Vagina (tissue), 2 donors: Measurements from ENCODE around the gene CBLN1. TPM values are rescaled to one million over a fixed set of nuclear protein-coding genes. Genes with fewer than 3 reads are reported as not detected.
"Not testable (repeated sequence)": the region's sequence is repeated elsewhere in the genome, so short reads cannot be mapped to it uniquely, and the experiment has no call there.

Source experiments
- DNase-seq, 2 donors: peaks; one replicate each; pipeline ENCODE4 v3.0.0-alpha.2; 2017; ENCODE audit errors: extremely low spot score in 2 of 2
- H3K27ac ChIP-seq: fragments of 200-600 bp; sonication (generic); one replicate; pipeline ENCODE4 v1.5.1; 2019
- H3K27me3 ChIP-seq: fragments of 200-600 bp; sonication (generic); one replicate; pipeline ENCODE4 v1.5.1; 2019
- H3K36me3 ChIP-seq, 2 donors: fragments of 200-600 bp; sonication (generic); one replicate each; pipeline ENCODE4 v1.5.1; 2017 to 2019
- H3K4me1 ChIP-seq: fragments of 200-600 bp; sonication (generic); one replicate; pipeline ENCODE4 v1.5.1; 2019
- H3K4me3 ChIP-seq, 2 donors: fragments of 200-600 bp; sonication (generic); 1 replicate in 1 of 2; 2 replicates in 1 of 2; pipeline ENCODE4 v1.5.1; 2016 to 2019
- H3K9me3 ChIP-seq: fragments of 200-600 bp; sonication (generic); one replicate; pipeline ENCODE4 v1.5.1; 2019
- CTCF ChIP-seq, 3 experiments: fragments of 450-650 bp in 2 of 3; fragments of 200-600 bp in 1 of 3; sonication (generic) in 1 of 3; IDR thresholded peaks; one replicate each; pipeline ENCODE4 v1.5.1; 2017 to 2019; ENCODE audit warnings: antibody characterized with exemption in 3 of 3, mild to moderate bottlenecking in 2 of 3, moderate library complexity in 2 of 3
- POLR2A ChIP-seq, 2 donors: fragments of 450-650 bp; IDR thresholded peaks; one replicate each; pipeline ENCODE4 v1.6.1; 2017; ENCODE audit warnings: antibody characterized with exemption in 2 of 2, mild to moderate bottlenecking in 2 of 2, moderate library complexity in 2 of 2
- POLR2AphosphoS5 ChIP-seq, 2 donors: sonication (generic); formaldehyde crosslinking; IDR thresholded peaks; one replicate each; pipeline ENCODE4 v1.9.0; 2017; ENCODE audit warnings: antibody characterized with exemption in 2 of 2, mild to moderate bottlenecking in 2 of 2, low read depth in 1 of 2; ENCODE audit not compliant: insufficient read depth in 1 of 2
- intact Hi-C: fragments of 100-400 bp; cut with DNase I; formaldehyde crosslinking; loops from one replicate; pipeline ENCODE4 v1.15.1; 2023
- total RNA-seq: library from RNA; depleted of rRNA; stranded (reverse); fragments of >200 nt; gene quantifications from one replicate; pipeline ENCODE4 v1.2.3, GENCODE V29; 2016

CBLN1 gene
- total RNA-seq, 1 donor from 2014 or later: not detected

- H3K4me1 ChIP-seq: no peaks in the 10 kb centered on the region
- TF ChIP-seq CTCF (IDR thresholded peaks at IDR 0.05) (no peak), POLR2A (IDR thresholded peaks at IDR 0.05) (no peak), POLR2AphosphoS5 (IDR thresholded peaks at IDR 0.05; ENCODE audit: insufficient read depth in 1 of 2, low read depth in 1 of 2) (no peak)
- no peak for DNase-seq
Measured at GRCh38 chr16:49259330-49259729, 22.3 kb downstream of the CBLN1 start.

GRCh38 chr16:49250689-49251088, 30.9 kb downstream of the CBLN1 start:
- DNase-seq: no peak
- no peaks in the 10 kb centered on the region for H3K9me3 ChIP-seq
- no peaks in the 10 kb centered on the region for H3K36me3 ChIP-seq
- no peaks in the 10 kb centered on the region for H3K4me1 ChIP-seq
- no peaks in the 10 kb centered on the region for H3K27me3 ChIP-seq
- TF ChIP-seq CTCF (IDR thresholded peaks at IDR 0.05) (no peak), POLR2A (IDR thresholded peaks at IDR 0.05) (no peak), POLR2AphosphoS5 (IDR thresholded peaks at IDR 0.05; ENCODE audit: insufficient read depth in 1 of 2, low read depth in 1 of 2) (no peak)
- intact Hi-C loops: no loop called here
- H3K4me3 ChIP-seq: no peak overlapping the region
- H3K27ac ChIP-seq: no peak overlapping the region

More at GRCh38 chr16:49259330-49259729, 22.3 kb downstream of the CBLN1 start:
- no peaks in the 10 kb centered on the region for H3K36me3 ChIP-seq
- H3K27me3 ChIP-seq: no peaks in the 10 kb centered on the region
- intact Hi-C loops: no loop called here
- no peaks in the 10 kb centered on the region for H3K9me3 ChIP-seq
- no peak overlapping the region for H3K4me3 ChIP-seq
- no peak overlapping the region for H3K27ac ChIP-seq

GRCh38 chr16:49248227-49248626, 33.4 kb downstream of the CBLN1 start:
- intact Hi-C loops: no loop called here
- TF ChIP-seq POLR2AphosphoS5 (IDR thresholded peaks at IDR 0.05; ENCODE audit: insufficient read depth in 1 of 2, low read depth in 1 of 2) (no peak), CTCF (IDR thresholded peaks at IDR 0.05) (no peak), POLR2A (IDR thresholded peaks at IDR 0.05) (no peak)
- no peaks in the 10 kb centered on the region for H3K27me3 ChIP-seq
- H3K36me3 ChIP-seq: no peaks in the 10 kb centered on the region
- no peaks in the 10 kb centered on the region for H3K4me1 ChIP-seq
- H3K9me3 ChIP-seq: no peaks in the 10 kb centered on the region
- no peak for DNase-seq
- no peak overlapping the region for H3K4me3 ChIP-seq
- no peak overlapping the region for H3K27ac ChIP-seq

GRCh38 chr16:49236216-49236615, 45.4 kb downstream of the CBLN1 start:
- Histone ChIP-seq H3K4me1 (no peaks in the 10 kb centered on the region), H3K27ac (no peak overlapping the region), H3K9me3 (no peaks in the 10 kb centered on the region), H3K27me3 (no peaks in the 10 kb centered on the region), H3K4me3 (no peak overlapping the region), H3K36me3 (no peaks in the 10 kb centered on the region)
- TF ChIP-seq POLR2AphosphoS5 (IDR thresholded peaks at IDR 0.05; ENCODE audit: insufficient read depth in 1 of 2, low read depth in 1 of 2) (no peak), POLR2A (IDR thresholded peaks at IDR 0.05) (no peak), CTCF (IDR thresholded peaks at IDR 0.05) (no peak)
- intact Hi-C loops: no loop called here
- DNase-seq: no peak

- intact Hi-C loops, H3K9me3 ChIP-seq, H3K27me3 ChIP-seq, H3K4me1 ChIP-seq, H3K4me3 ChIP-seq, H3K27ac ChIP-seq, H3K36me3 ChIP-seq, DNase-seq: not testable (repeated sequence)
Measured at GRCh38 chr16:49228335-49228734, 53.3 kb downstream of the CBLN1 start.

Other genes with a start within 250 kb of the CBLN1 start
- not detected for gene C16orf78, start 92.0 kb upstream of the CBLN1 start, total RNA-seq